Muscle layer of duodenum (tissue), 2 donors: ENCODE results near the gene EIF3A.

Source experiments
- H3K27ac ChIP-seq: one replicate; pipeline ENCODE4 v1.7.0; 2013; ENCODE audit warnings: mild to moderate bottlenecking, low read length
- H3K27me3 ChIP-seq: one replicate; pipeline ENCODE4 v1.7.0; 2013; ENCODE audit warnings: low read depth, mild to moderate bottlenecking, control low read depth, low read length
- H3K36me3 ChIP-seq, 2 donors: one replicate each; pipeline ENCODE4 v1.7.0; 2013; ENCODE audit warnings: low read length in 2 of 2, control low read depth in 1 of 2, mild to moderate bottlenecking in 1 of 2; ENCODE audit not compliant: insufficient read depth in 2 of 2, control insufficient read depth in 1 of 2
- H3K4me1 ChIP-seq, 2 donors: one replicate each; pipeline ENCODE4 v1.7.0; 2013; ENCODE audit warnings: low read length in 2 of 2, mild to moderate bottlenecking in 2 of 2, control low read depth in 1 of 2, moderate library complexity in 1 of 2; ENCODE audit not compliant: insufficient read depth in 2 of 2, control insufficient read depth in 1 of 2
- H3K4me3 ChIP-seq, 2 donors: one replicate each; pipeline ENCODE4 v1.7.0; 2013; ENCODE audit warnings: low read length in 2 of 2, low read depth in 1 of 2, mild to moderate bottlenecking in 1 of 2
- H3K9me3 ChIP-seq, 2 donors: one replicate each; pipeline ENCODE4 v1.7.0; 2013; ENCODE audit warnings: low read length in 2 of 2, control low read depth in 1 of 2, mild to moderate bottlenecking in 1 of 2; ENCODE audit not compliant: control insufficient read depth in 1 of 2
- donor health status: healthy.

Gene EIF3A

DNA sequence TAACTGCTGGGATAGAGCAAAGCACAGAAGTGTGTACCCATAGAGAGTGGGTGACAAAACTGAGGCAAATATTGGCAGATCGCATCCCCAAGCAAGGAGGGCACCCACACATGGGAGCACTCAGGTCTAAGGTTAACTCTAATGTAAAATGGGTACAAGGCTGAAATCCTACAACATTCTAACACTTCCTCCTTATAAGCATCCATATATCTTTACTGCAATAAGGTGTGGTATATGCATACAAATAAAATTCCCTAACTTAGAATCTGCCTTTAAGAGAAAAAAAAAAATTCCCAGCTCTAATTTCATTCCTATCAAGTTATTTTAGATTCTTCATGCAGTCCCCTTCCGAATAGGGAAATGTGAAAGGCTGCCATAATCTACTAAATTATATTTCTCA lies 18.7 kb downstream of the EIF3A start:
- H3K4me1 ChIP-seq, result no peaks in the 10 kb centered on the region
- H3K27ac ChIP-seq, result no peak overlapping the region
- H3K36me3 ChIP-seq, result peaks cover 84 to 85% of the 10 kb centered on the region in 2 donors
- H3K9me3 ChIP-seq, result no peaks in the 10 kb centered on the region
- no peak overlapping the region for H3K4me3 ChIP-seq
- H3K27me3 ChIP-seq, result no peaks in the 10 kb centered on the region

DNA sequence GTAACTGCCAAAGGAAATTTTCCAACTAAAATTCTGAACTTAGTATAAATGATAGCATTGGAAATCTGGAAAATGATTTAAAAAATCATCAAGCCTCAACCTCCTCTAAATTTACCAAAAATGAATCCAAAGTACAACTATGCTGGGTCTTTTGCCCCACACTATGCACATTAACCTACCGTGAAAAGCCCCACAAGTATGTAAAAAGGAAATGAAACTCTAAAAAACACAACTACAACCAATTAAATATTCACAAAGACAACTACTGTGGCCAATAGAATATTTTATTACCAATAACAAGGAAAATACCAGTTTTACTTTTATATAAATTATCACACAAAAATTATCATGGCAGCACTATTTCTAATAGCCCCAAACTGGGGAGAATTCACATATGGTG lies 19.3 kb downstream of the EIF3A start:
- peaks cover 85 to 86% of the 10 kb centered on the region in 2 donors for H3K36me3 ChIP-seq
- H3K4me3 ChIP-seq, result no peak overlapping the region
- H3K27ac ChIP-seq, result no peak overlapping the region

DNA sequence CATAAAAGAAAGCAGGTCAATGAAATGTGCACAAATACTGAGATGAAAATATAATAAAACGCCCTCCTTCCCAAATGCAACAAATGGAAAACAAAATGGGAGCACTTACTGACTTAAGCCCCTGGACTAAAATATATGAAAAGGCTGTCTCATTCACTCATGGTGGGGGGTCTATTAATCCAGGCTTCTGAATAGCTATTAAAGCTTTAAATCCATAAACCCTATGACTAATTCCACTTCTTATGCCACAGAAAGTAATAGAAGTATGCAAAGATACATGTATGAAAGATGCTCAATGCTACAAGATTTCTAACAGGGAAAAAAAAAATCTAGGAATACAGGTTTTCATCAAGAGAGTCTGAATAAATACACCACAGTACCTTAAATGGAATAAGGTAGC lies 20.5 kb downstream of the EIF3A start:
- no peaks in the 10 kb centered on the region for H3K27me3 ChIP-seq
- H3K4me3 ChIP-seq, result no peak overlapping the region
- H3K36me3 ChIP-seq, result peaks cover 86 to 88% of the 10 kb centered on the region in 2 donors
- H3K4me1 ChIP-seq, result no peaks in the 10 kb centered on the region
- no peak overlapping the region for H3K27ac ChIP-seq
- H3K9me3 ChIP-seq, result no peaks in the 10 kb centered on the region

More for the DNA sequence above, 19.3 kb downstream of the EIF3A start:
- no peaks in the 10 kb centered on the region for H3K4me1 ChIP-seq
- H3K9me3 ChIP-seq, result no peaks in the 10 kb centered on the region
- no peaks in the 10 kb centered on the region for H3K27me3 ChIP-seq

- H3K27ac ChIP-seq, result no peak overlapping the region
- H3K4me1 ChIP-seq, result no peaks in the 10 kb centered on the region
- peaks cover 86% of the 10 kb centered on the region in 2 donors for H3K36me3 ChIP-seq
- H3K9me3 ChIP-seq, result no peaks in the 10 kb centered on the region
- H3K27me3 ChIP-seq, result no peaks in the 10 kb centered on the region
- no peak overlapping the region for H3K4me3 ChIP-seq
Observed at GRCh38 chr10:119059557-119059956, 21.1 kb downstream of the EIF3A start.

- peaks cover 74 to 87% of the 10 kb centered on the region in 2 donors for H3K36me3 ChIP-seq
- no peaks in the 10 kb centered on the region for H3K9me3 ChIP-seq
- H3K4me1 ChIP-seq, result no peaks in the 10 kb centered on the region
- H3K27ac ChIP-seq, result no peak overlapping the region
- H3K4me3 ChIP-seq, result no peak overlapping the region
- no peaks in the 10 kb centered on the region for H3K27me3 ChIP-seq
Observed at GRCh38 chr10:119058010-119058409, 22.6 kb downstream of the EIF3A start.

DNA sequence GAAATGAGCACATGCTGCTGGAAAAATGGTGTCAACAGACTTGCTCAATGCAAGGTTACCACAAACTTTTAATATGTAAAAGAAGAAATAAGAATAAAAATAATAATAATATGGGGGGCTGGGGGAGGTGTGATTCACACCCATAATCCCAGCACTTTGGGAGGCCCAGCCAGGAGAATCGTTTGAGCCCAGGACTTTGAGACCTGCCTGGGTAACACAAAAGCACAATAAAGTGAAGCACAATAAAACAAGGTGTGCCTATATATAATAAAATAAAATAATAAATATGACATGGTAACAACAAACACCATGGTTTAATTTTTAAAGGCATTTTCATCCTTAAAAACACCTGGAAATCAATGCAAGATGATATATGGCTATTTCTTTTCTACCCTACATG lies 25.1 kb downstream of the EIF3A start:
- Histone ChIP-seq H3K36me3 (peaks cover 76 to 93% of the 10 kb centered on the region in 2 donors), H3K9me3 (no peaks in the 10 kb centered on the region), H3K27me3 (no peaks in the 10 kb centered on the region), H3K27ac (no peak overlapping the region), H3K4me3 (no peak overlapping the region), H3K4me1 (no peaks in the 10 kb centered on the region)

GRCh38 chr10:119051775-119052174 lies 28.8 kb downstream of the EIF3A start:
- H3K4me3 ChIP-seq, result no peak overlapping the region
- no peak overlapping the region for H3K27ac ChIP-seq
- peaks cover 68 to 92% of the 10 kb centered on the region in 2 donors for H3K36me3 ChIP-seq
- no peaks in the 10 kb centered on the region for H3K4me1 ChIP-seq
- no peaks in the 10 kb centered on the region for H3K27me3 ChIP-seq
- H3K9me3 ChIP-seq, result no peaks in the 10 kb centered on the region

GRCh38 chr10:119049777-119050176 lies 30.8 kb downstream of the EIF3A start:
- no peak overlapping the region for H3K4me3 ChIP-seq
- H3K4me1 ChIP-seq, result peaks cover 0 to 5% of the 10 kb centered on the region in 2 donors
- no peak overlapping the region for H3K27ac ChIP-seq
- H3K36me3 ChIP-seq, result peaks cover 68 to 90% of the 10 kb centered on the region in 2 donors
- no peaks in the 10 kb centered on the region for H3K9me3 ChIP-seq
- H3K27me3 ChIP-seq, result no peaks in the 10 kb centered on the region

DNA sequence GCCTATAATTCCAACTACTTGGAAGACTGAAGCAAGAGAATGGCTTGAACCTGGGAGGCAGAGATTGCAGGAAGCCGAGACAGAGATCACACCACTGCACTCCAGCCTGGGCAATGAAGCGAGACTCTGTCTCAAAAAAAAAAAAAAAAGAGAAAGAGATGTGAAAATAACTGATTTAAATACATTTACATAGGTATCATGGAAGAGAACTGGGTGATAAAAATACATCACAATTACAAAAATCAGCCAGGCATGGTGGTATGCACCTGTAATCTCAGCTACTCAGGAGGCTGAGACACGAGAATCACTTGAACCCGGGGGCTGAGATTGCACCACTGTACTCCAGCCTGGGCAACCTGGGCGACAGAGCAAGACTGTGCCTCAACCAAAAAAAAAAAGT lies 31.3 kb downstream of the EIF3A start:
- H3K4me3 ChIP-seq, result no peak overlapping the region
- peaks cover 0 to 5% of the 10 kb centered on the region in 2 donors for H3K4me1 ChIP-seq
- H3K9me3 ChIP-seq, result no peaks in the 10 kb centered on the region
- no peak overlapping the region for H3K27ac ChIP-seq
- H3K36me3 ChIP-seq, result peaks cover 68 to 90% of the 10 kb centered on the region in 2 donors
- H3K27me3 ChIP-seq, result no peaks in the 10 kb centered on the region

DNA sequence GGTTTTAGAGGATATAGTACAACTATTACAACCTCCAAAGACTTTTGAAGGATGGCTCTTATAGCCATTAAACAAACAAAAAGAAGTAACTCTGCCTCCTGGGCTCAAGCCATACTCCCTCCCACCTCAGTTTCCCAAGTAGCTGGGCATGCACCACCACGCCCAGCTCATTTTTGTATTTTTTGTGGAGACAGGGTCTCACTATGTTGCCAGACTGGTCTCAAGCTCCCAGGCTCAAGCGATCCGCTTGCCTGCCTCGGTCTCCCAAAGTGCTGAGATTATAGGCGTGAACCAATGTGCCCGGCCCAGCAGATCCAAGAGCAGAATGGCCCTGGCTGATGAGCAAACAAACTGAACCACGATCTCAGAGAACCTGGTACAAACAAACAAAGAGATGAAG lies 35.1 kb downstream of the EIF3A start:
- H3K27me3 ChIP-seq, result no peaks in the 10 kb centered on the region
- peaks cover 69 to 88% of the 10 kb centered on the region in 2 donors for H3K36me3 ChIP-seq

DNA sequence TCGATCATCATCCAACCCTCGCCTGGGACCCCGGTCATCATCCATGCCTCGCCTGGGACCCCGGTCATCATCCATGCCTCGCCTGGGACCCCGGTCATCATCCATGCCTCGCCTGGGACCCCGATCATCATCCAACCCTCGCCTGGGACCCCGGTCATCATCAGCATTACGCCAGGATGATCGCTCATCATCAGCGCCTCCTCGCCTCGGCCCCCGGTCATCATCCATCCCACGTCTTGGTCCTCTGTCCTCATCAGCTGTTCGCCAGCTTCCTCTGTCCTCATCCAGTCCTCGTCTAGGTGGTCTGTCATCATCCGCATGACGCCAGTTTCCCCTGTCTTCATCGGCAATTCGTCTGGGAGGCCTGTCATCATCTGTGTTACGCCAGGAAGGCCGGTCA lies 38.4 kb downstream of the EIF3A start:
- peaks cover 0 to 5% of the 10 kb centered on the region in 2 donors for H3K4me1 ChIP-seq
- H3K27ac ChIP-seq, result no peak overlapping the region
- H3K9me3 ChIP-seq, result no peaks in the 10 kb centered on the region
- H3K36me3 ChIP-seq, result peaks cover 69 to 87% of the 10 kb centered on the region in 2 donors
- H3K4me3 ChIP-seq, result no peak overlapping the region
- no peaks in the 10 kb centered on the region for H3K27me3 ChIP-seq

More for the DNA sequence above, 35.1 kb downstream of the EIF3A start:
- Histone ChIP-seq H3K27ac (no peak overlapping the region), H3K9me3 (no peaks in the 10 kb centered on the region), H3K4me3 (no peak overlapping the region), H3K4me1 (peaks cover 0 to 5% of the 10 kb centered on the region in 2 donors)

GRCh38 chr10:119041326-119041725 lies 39.3 kb downstream of the EIF3A start:
- Histone ChIP-seq H3K4me3 (no peak overlapping the region), H3K27ac (no peak overlapping the region), H3K4me1 (peaks cover 0 to 5% of the 10 kb centered on the region in 2 donors), H3K27me3 (no peaks in the 10 kb centered on the region), H3K9me3 (no peaks in the 10 kb centered on the region), H3K36me3 (peaks cover 73 to 86% of the 10 kb centered on the region in 2 donors)
